VCaP (cell line): ENCODE results near the gene SLC15A1.
"Not testable (repeated sequence)": the region's sequence is repeated elsewhere in the genome, so short reads cannot be mapped to it uniquely, and the experiment has no call there.

ENCODE experiments used
- H3K27ac ChIP-seq: fragments of 450-650 bp; 2 replicates; pipeline ENCODE4 v1.5.1; 2017
- CTCF ChIP-seq: fragments of 450-650 bp; conservative IDR thresholded peaks from 2 replicates; pipeline ENCODE4 v1.5.1; 2017; ENCODE audit warnings: mild to moderate bottlenecking, moderate library complexity

Gene SLC15A1

GRCh38 chr13:98766697-98767096 lies 14.2 kb upstream of the SLC15A1 start:
- peak overlapping the region; percentile 43 for H3K27ac ChIP-seq
- no peak for TF ChIP-seq CTCF

- peak overlapping the region; percentile 43 for H3K27ac ChIP-seq
- TF ChIP-seq CTCF: no peak
These were observed 13.6 kb upstream of the SLC15A1 start for GRCh38 chr13:98765996-98766519.

DNA sequence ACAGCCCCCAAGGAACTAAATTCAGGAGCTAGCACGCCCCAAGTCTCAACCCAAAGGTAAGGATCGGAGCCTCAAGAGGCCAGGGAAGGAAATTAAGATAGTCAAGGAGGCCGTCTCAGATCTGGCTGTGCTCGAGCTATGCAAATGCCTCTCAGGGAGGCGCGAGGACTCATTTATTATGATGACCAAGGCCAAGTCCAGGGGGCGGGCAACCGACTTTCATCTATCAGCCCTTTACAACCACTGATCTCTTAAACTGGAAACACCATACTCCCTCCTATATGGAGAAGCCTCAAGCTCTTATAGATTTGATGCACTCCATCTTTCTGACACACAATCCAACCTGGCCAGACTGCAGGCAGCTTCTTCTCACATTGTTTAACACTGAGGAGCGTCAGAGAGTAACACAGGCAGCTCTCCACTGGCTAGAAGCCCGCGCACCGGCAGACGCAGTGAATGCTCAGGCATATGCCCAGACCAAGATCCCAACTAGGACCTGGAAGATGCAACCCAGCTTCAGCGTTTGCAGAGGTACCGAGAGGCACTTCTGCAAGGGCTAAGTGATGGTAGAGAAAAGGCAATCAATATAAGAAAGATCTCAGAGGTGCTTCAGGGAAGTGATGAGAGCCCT lies 9.6 kb upstream of the SLC15A1 start:
- TF ChIP-seq CTCF: no peak
- H3K27ac ChIP-seq: no peak overlapping the region

GRCh38 chr13:98761126-98761985 lies 8.9 kb upstream of the SLC15A1 start:
- TF ChIP-seq CTCF: no peak
- no peak overlapping the region for H3K27ac ChIP-seq

- no peak overlapping the region for H3K27ac ChIP-seq
- no peak for TF ChIP-seq CTCF
These were observed 3.3 kb upstream of the SLC15A1 start for GRCh38 chr13:98755729-98756128.

GRCh38 chr13:98755116-98755515 lies 2.6 kb upstream of the SLC15A1 start:
- no peak overlapping the region for H3K27ac ChIP-seq
- no peak for TF ChIP-seq CTCF

DNA sequence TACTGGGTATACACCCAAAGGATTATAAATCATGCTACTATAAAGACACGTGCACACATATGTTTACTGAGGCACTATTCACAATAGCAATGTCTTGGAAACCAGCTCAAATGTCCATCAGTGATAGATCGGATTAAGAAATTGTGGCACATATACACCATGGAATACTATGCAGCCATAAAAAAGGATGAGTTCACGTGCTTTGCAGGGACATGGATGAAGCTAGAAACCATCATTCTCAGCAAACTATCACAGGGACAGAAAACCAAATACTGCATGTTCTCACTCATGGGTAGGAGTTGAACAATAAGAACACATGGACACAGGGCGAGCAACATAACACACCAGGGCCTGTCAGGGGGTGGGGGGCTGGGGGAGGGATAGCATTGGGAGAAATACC lies 2.0 kb upstream of the SLC15A1 start:
- H3K27ac ChIP-seq: not testable (repeated sequence)
